CD4-positive, CD25-positive, alpha-beta regulatory T cell (primary cell): Measurements from ENCODE around the gene CPEB1. TPM values are rescaled to one million over a fixed set of nuclear protein-coding genes. Genes with fewer than 3 reads are reported as not detected.

Source experiments
- ATAC-seq, 2 donors: fragments of 150-1000 bp; cut with Tn5 transposase; one replicate each; pipeline ENCODE4 v1.10.0; 2021; ENCODE audit warnings: low read depth in 2 of 2, moderate number of reproducible peaks in 2 of 2, moderate library complexity in 1 of 2
- DNase-seq, 3 donors: peaks; one replicate each; pipeline versions ENCODE4 v3.0.0 to v3.0.0-alpha.2; 2012 to 2022; ENCODE audit warnings: mixed read lengths in 1 of 3
- H3K27ac ChIP-seq: one replicate; pipeline ENCODE4 v1.7.0; 2013; ENCODE audit warnings: mild to moderate bottlenecking, low read length; ENCODE audit not compliant: insufficient read depth, poor library complexity, severe bottlenecking
- H3K27me3 ChIP-seq: one replicate; pipeline ENCODE4 v1.7.0; 2013; ENCODE audit warnings: low read length; ENCODE audit not compliant: control insufficient read depth, insufficient read depth
- H3K36me3 ChIP-seq: one replicate; pipeline ENCODE4 v1.7.0; 2013; ENCODE audit warnings: mild to moderate bottlenecking, low read length, moderate library complexity; ENCODE audit not compliant: control insufficient read depth, insufficient read depth
- H3K4me1 ChIP-seq: 2 replicates; pipeline ENCODE4 v1.7.0; 2013; ENCODE audit warnings: mild to moderate bottlenecking, low read length; ENCODE audit not compliant: insufficient read depth, control insufficient read depth, poor library complexity, severe bottlenecking
- H3K4me3 ChIP-seq: one replicate; pipeline ENCODE4 v1.7.0; 2013; ENCODE audit warnings: low read depth, mild to moderate bottlenecking, low read length, moderate library complexity
- H3K9me3 ChIP-seq, 2 experiments: 1 replicate in 1 of 2; 2 replicates in 1 of 2; pipeline ENCODE4 v1.7.0; 2013; ENCODE audit warnings: low read length in 2 of 2, mild to moderate bottlenecking in 1 of 2, moderate library complexity in 1 of 2; ENCODE audit not compliant: control insufficient read depth in 2 of 2
- H3K27ac Mint-ChIP-seq, 3 donors: one replicate each; pipeline ENCODE4 v1.8.0; 2020 to 2022; ENCODE audit warnings: mild to moderate bottlenecking in 3 of 3, mixed read lengths in 3 of 3, moderate library complexity in 2 of 3
- H3K27me3 Mint-ChIP-seq: one replicate; pipeline ENCODE4 v1.8.0; 2022; ENCODE audit warnings: mild to moderate bottlenecking, mixed read lengths
- H3K36me3 Mint-ChIP-seq: one replicate; pipeline ENCODE4 v1.8.0; 2020; ENCODE audit warnings: mixed read lengths
- H3K4me1 Mint-ChIP-seq, 4 donors: one replicate each; pipeline ENCODE4 v1.8.0; 2020 to 2022; ENCODE audit warnings: mixed read lengths in 4 of 4, mild to moderate bottlenecking in 1 of 4
- H3K4me3 Mint-ChIP-seq, 4 donors: one replicate each; pipeline ENCODE4 v1.8.0; 2020 to 2022; ENCODE audit warnings: mild to moderate bottlenecking in 4 of 4, mixed read lengths in 4 of 4, moderate library complexity in 3 of 4
- H3K9me3 Mint-ChIP-seq, 7 donors: one replicate each; pipeline ENCODE4 v1.8.0; 2020 to 2022; ENCODE audit warnings: mixed read lengths in 7 of 7, mild to moderate bottlenecking in 3 of 7, moderate library complexity in 2 of 7
- polyA plus RNA-seq, 4 donors: library from polyadenylated mRNA; unstranded; fragments of 300-500 nt; fragmentation: Illumina TruSeq; gene quantifications; one replicate each; pipeline ENCODE4 v1.2.3, GENCODE V29; 2021
- total RNA-seq: library from RNA; stranded (reverse); gene quantifications from one replicate; pipeline ENCODE4 v1.2.3, GENCODE V29; 2022

The CPEB1 gene
- total and polyA plus RNA-seq, 5 donors from 2014 or later, result 0.09 to 0.68 (median 0.60) TPM; not detected in 2

GRCh38 chr15:82575335-82575734, 71.8 kb downstream of the CPEB1 start:
- H3K4me3 ChIP-seq, result no peak overlapping the region
- H3K4me1 ChIP-seq, result no peaks in the 10 kb centered on the region
- no peaks in the 10 kb centered on the region for H3K36me3 ChIP-seq
- Mint-ChIP-seq H3K36me3 (no peaks in the 10 kb centered on the region), H3K9me3 (peaks cover 0 to 2% (median 0%) of the 10 kb centered on the region in 7 donors), H3K4me3 (no peak overlapping the region), H3K4me1 (no peaks in the 10 kb centered on the region), H3K27ac (no peak overlapping the region), H3K27me3 (peaks cover 14% of the 10 kb centered on the region)
- H3K27me3 ChIP-seq, result peaks cover 14% of the 10 kb centered on the region
- H3K27ac ChIP-seq, result no peak overlapping the region
- DNase-seq, result no peak
- H3K9me3 ChIP-seq, result no peaks in the 10 kb centered on the region
- no peak for ATAC-seq

DNA sequence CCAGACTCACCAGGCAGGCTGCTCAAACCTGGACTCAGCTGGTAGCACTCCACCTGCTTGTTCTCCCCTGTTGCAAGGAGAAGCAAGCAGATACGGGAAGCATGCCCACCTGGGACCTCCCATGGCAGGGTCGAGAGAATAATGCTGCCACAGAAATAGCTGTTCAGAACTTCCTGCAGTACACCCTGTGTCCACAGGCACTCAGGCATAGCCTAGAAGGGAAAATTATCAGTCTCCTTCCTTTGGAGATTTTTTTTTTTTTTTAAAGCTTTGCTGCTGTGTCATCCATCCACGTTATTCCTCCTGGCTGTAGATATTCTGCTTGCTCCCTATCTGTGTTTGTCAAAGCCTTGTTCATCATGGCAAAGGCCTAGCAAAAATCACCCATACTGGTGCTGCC, 74.2 kb downstream of the CPEB1 start:
- H3K4me1 Mint-ChIP-seq, result no peaks in the 10 kb centered on the region
- no peak overlapping the region for H3K27ac ChIP-seq
- H3K4me3 Mint-ChIP-seq, result no peak overlapping the region
- no peak for DNase-seq
- peaks cover 0 to 2% (median 0%) of the 10 kb centered on the region in 7 donors for H3K9me3 Mint-ChIP-seq
- peaks cover 14% of the 10 kb centered on the region for H3K27me3 ChIP-seq
- H3K9me3 ChIP-seq, result no peaks in the 10 kb centered on the region
- peaks cover 14% of the 10 kb centered on the region for H3K27me3 Mint-ChIP-seq
- no peaks in the 10 kb centered on the region for H3K36me3 Mint-ChIP-seq
- no peak for ATAC-seq
- H3K36me3 ChIP-seq, result no peaks in the 10 kb centered on the region
- H3K27ac Mint-ChIP-seq, result peak overlapping the region in 1 of 3 donors; percentile 84
- no peaks in the 10 kb centered on the region for H3K4me1 ChIP-seq
- no peak overlapping the region for H3K4me3 ChIP-seq

GRCh38 chr15:82572311-82572710, 74.9 kb downstream of the CPEB1 start:
- H3K36me3 ChIP-seq, result no peaks in the 10 kb centered on the region
- Mint-ChIP-seq H3K4me3 (no peak overlapping the region), H3K27ac (no peak overlapping the region), H3K9me3 (peaks cover 0 to 2% (median 0%) of the 10 kb centered on the region in 7 donors), H3K27me3 (peaks cover 14% of the 10 kb centered on the region), H3K36me3 (no peaks in the 10 kb centered on the region), H3K4me1 (no peaks in the 10 kb centered on the region)
- no peaks in the 10 kb centered on the region for H3K4me1 ChIP-seq
- no peaks in the 10 kb centered on the region for H3K9me3 ChIP-seq
- H3K4me3 ChIP-seq, result no peak overlapping the region
- DNase-seq, result no peak
- no peak overlapping the region for H3K27ac ChIP-seq
- H3K27me3 ChIP-seq, result peaks cover 14% of the 10 kb centered on the region
- no peak for ATAC-seq

GRCh38 chr15:82571722-82572222, 75.4 kb downstream of the CPEB1 start:
- Mint-ChIP-seq H3K9me3 (peaks cover 0 to 2% (median 0%) of the 10 kb centered on the region in 7 donors), H3K27ac (no peak overlapping the region), H3K36me3 (no peaks in the 10 kb centered on the region), H3K4me1 (no peaks in the 10 kb centered on the region), H3K27me3 (peaks cover 14% of the 10 kb centered on the region), H3K4me3 (peak overlapping the region in 2 of 4 donors; percentile 29 to 89)
- H3K36me3 ChIP-seq, result no peaks in the 10 kb centered on the region
- H3K4me3 ChIP-seq, result no peak overlapping the region
- peak in 1 of 2 donors; percentile 18 for ATAC-seq
- peak in 1 of 3 donors; percentile 2 for DNase-seq
- no peaks in the 10 kb centered on the region for H3K4me1 ChIP-seq
- H3K27me3 ChIP-seq, result peaks cover 14% of the 10 kb centered on the region
- no peak overlapping the region for H3K27ac ChIP-seq
- H3K9me3 ChIP-seq, result no peaks in the 10 kb centered on the region

GRCh38 chr15:82570721-82571508, 76.2 kb downstream of the CPEB1 start:
- ATAC-seq, result no peak
- no peak overlapping the region for H3K27ac Mint-ChIP-seq

GRCh38 chr15:82569834-82570233, 77.3 kb downstream of the CPEB1 start:
- Mint-ChIP-seq H3K4me1 (no peaks in the 10 kb centered on the region), H3K36me3 (no peaks in the 10 kb centered on the region), H3K27me3 (peaks cover 5% of the 10 kb centered on the region), H3K9me3 (peaks cover 0 to 4% (median 0%) of the 10 kb centered on the region in 7 donors), H3K27ac (no peak overlapping the region), H3K4me3 (no peak overlapping the region)
- no peaks in the 10 kb centered on the region for H3K36me3 ChIP-seq
- ATAC-seq (no peak), DNase-seq (no peak)
- no peak overlapping the region for H3K27ac ChIP-seq
- no peak overlapping the region for H3K4me3 ChIP-seq
- peaks cover 15% of the 10 kb centered on the region for H3K27me3 ChIP-seq
- H3K9me3 ChIP-seq, result no peaks in the 10 kb centered on the region
- H3K4me1 ChIP-seq, result no peaks in the 10 kb centered on the region

More at GRCh38 chr15:82570721-82571508, 76.2 kb downstream of the CPEB1 start:
- DNase-seq, result no peak
- Histone ChIP-seq H3K4me1 (no peaks in the 10 kb centered on the region), H3K9me3 (no peaks in the 10 kb centered on the region), H3K36me3 (no peaks in the 10 kb centered on the region), H3K27ac (no peak overlapping the region), H3K27me3 (peaks cover 12% of the 10 kb centered on the region), H3K4me3 (no peak overlapping the region)
- H3K27me3 Mint-ChIP-seq, result peaks cover 13% of the 10 kb centered on the region
- H3K9me3 Mint-ChIP-seq, result peaks cover 0 to 4% (median 0%) of the 10 kb centered on the region in 7 donors
- no peaks in the 10 kb centered on the region for H3K36me3 Mint-ChIP-seq
- H3K4me3 Mint-ChIP-seq, result no peak overlapping the region
- H3K4me1 Mint-ChIP-seq, result no peaks in the 10 kb centered on the region

GRCh38 chr15:82568986-82569385, 78.2 kb downstream of the CPEB1 start:
- Mint-ChIP-seq H3K27ac (no peak overlapping the region), H3K4me1 (no peaks in the 10 kb centered on the region), H3K36me3 (no peaks in the 10 kb centered on the region), H3K4me3 (no peak overlapping the region), H3K27me3 (peaks cover 5% of the 10 kb centered on the region), H3K9me3 (peaks cover 0 to 4% (median 0%) of the 10 kb centered on the region in 7 donors)
- Histone ChIP-seq H3K4me3 (no peak overlapping the region), H3K27me3 (peaks cover 15% of the 10 kb centered on the region), H3K4me1 (no peaks in the 10 kb centered on the region), H3K9me3 (no peaks in the 10 kb centered on the region), H3K36me3 (no peaks in the 10 kb centered on the region), H3K27ac (no peak overlapping the region)
- no peak for DNase-seq
- ATAC-seq, result no peak

DNA sequence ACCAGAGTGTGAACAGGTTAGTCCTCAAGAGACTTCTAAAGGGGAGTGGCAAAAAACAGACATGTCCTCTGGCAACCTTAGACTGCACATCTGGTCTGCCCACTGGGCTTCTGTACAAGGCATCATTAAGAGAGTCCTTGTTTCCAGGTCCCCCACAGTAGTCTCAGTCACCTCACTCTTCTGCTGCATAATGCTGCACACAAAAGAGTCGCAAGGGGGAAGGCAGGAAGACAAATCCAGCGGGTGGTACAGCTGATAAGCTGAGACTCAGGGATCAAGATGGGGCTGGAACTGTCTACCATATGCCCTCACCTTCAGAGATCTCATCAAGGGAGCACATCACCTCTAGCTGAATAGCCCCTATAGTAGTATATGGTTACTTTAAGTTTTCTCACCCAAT, 79.5 kb downstream of the CPEB1 start:
- Mint-ChIP-seq H3K27me3 (peaks cover 5% of the 10 kb centered on the region), H3K27ac (no peak overlapping the region), H3K36me3 (no peaks in the 10 kb centered on the region)

More for the DNA sequence above, 79.5 kb downstream of the CPEB1 start:
- Histone ChIP-seq H3K4me1 (no peaks in the 10 kb centered on the region), H3K27me3 (peaks cover 12% of the 10 kb centered on the region), H3K9me3 (no peaks in the 10 kb centered on the region), H3K4me3 (no peak overlapping the region), H3K36me3 (no peaks in the 10 kb centered on the region), H3K27ac (no peak overlapping the region)
- no peak overlapping the region for H3K4me3 Mint-ChIP-seq
- no peak for ATAC-seq
- H3K4me1 Mint-ChIP-seq, result no peaks in the 10 kb centered on the region
- H3K9me3 Mint-ChIP-seq, result peaks cover 0 to 2% (median 0%) of the 10 kb centered on the region in 7 donors
- no peak for DNase-seq
